Measurements from ENCODE around the gene ITPKB.
"Not testable (repeated sequence)": the region's sequence is repeated elsewhere in the genome, so short reads cannot be mapped to it uniquely, and the experiment has no call there.

The ITPKB gene

GRCh38 chr1:226738995-226739695, at the start of gene ITPKB:
Gene ITPKB, minus strand, starts transcription at chr1:226739282. Its CDS starts 1,824 bp downstream, at chr1:226737458.
- no peak for DNase-seq

GRCh38 chr1:226787638-226788037, 48.6 kb upstream of the ITPKB start:
- no peak for DNase-seq

- DNase-seq = no peak
Measured at GRCh38 chr1:226787071-226787470, 48.0 kb upstream of the ITPKB start.

- no peak for DNase-seq
Measured at GRCh38 chr1:226786550-226786949, 47.5 kb upstream of the ITPKB start.

- DNase-seq = no peak
Measured at GRCh38 chr1:226785805-226786204, 46.7 kb upstream of the ITPKB start.

- DNase-seq = no peak
Measured at GRCh38 chr1:226784081-226785049, 45.3 kb upstream of the ITPKB start.

GRCh38 chr1:226782845-226783601, 43.9 kb upstream of the ITPKB start:
- DNase-seq = no peak

GRCh38 chr1:226781937-226782609, 43.0 kb upstream of the ITPKB start:
- DNase-seq = no peak

GRCh38 chr1:226779561-226779960, 40.5 kb upstream of the ITPKB start:
- DNase-seq = peak; percentile 27

- no peak for DNase-seq
Measured at GRCh38 chr1:226778657-226779058, 39.6 kb upstream of the ITPKB start.

GRCh38 chr1:226776975-226777374, 37.9 kb upstream of the ITPKB start:
- no peak for DNase-seq

- no peak for DNase-seq
Measured at GRCh38 chr1:226776066-226776465, 37.0 kb upstream of the ITPKB start.

GRCh38 chr1:226772446-226773139, 33.5 kb upstream of the ITPKB start:
- no peak for DNase-seq

GRCh38 chr1:226767170-226767569, 28.1 kb upstream of the ITPKB start:
- not testable (repeated sequence) for DNase-seq

GRCh38 chr1:226766565-226766964, 27.5 kb upstream of the ITPKB start:
- no peak for DNase-seq

GRCh38 chr1:226764533-226764932, 25.5 kb upstream of the ITPKB start:
- DNase-seq = no peak

GRCh38 chr1:226763905-226764264, 24.8 kb upstream of the ITPKB start:
- DNase-seq = no peak

GRCh38 chr1:226762988-226763904, 24.2 kb upstream of the ITPKB start:
- no peak for DNase-seq

GRCh38 chr1:226762055-226762454, 23.0 kb upstream of the ITPKB start:
- no peak for DNase-seq

GRCh38 chr1:226761322-226761721, 22.2 kb upstream of the ITPKB start:
- DNase-seq = no peak
